ENCODE data around the gene TRIM42.

Gene TRIM42

GRCh38 chr3:140710711-140711389 is 33.0 kb downstream of the TRIM42 start:
- DNase-seq: no peak

- no peak for DNase-seq
Observed at GRCh38 chr3:140711390-140712035, 33.6 kb downstream of the TRIM42 start.

- no peak for DNase-seq
Observed at GRCh38 chr3:140712301-140712700, 34.4 kb downstream of the TRIM42 start.

- no peak for DNase-seq
Observed at GRCh38 chr3:140715035-140715434, 37.2 kb downstream of the TRIM42 start.

DNA sequence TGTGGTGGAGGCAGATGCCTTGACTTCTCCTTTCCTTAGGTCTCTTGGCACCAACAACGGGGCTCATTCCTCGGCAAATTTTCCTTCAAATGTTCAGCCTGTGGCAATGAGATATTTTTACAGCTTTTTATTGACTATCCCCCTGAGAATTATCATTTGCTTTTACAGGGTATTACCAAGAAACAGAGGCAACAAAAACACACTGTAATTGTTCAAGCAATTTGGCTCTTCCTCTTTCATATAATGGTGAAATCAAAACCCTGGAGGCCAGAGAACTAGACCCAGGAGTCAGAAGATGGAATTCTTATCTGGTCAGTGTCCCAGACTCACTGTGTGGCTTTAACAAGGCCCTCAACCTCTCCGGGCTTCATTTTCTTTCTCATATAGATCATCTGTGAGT is 40.1 kb downstream of the TRIM42 start:
- peak; percentile 2 for DNase-seq

GRCh38 chr3:140719841-140720614 is 42.2 kb downstream of the TRIM42 start:
- no peak for DNase-seq

GRCh38 chr3:140723576-140723975 is 45.7 kb downstream of the TRIM42 start:
- no peak for DNase-seq

DNA sequence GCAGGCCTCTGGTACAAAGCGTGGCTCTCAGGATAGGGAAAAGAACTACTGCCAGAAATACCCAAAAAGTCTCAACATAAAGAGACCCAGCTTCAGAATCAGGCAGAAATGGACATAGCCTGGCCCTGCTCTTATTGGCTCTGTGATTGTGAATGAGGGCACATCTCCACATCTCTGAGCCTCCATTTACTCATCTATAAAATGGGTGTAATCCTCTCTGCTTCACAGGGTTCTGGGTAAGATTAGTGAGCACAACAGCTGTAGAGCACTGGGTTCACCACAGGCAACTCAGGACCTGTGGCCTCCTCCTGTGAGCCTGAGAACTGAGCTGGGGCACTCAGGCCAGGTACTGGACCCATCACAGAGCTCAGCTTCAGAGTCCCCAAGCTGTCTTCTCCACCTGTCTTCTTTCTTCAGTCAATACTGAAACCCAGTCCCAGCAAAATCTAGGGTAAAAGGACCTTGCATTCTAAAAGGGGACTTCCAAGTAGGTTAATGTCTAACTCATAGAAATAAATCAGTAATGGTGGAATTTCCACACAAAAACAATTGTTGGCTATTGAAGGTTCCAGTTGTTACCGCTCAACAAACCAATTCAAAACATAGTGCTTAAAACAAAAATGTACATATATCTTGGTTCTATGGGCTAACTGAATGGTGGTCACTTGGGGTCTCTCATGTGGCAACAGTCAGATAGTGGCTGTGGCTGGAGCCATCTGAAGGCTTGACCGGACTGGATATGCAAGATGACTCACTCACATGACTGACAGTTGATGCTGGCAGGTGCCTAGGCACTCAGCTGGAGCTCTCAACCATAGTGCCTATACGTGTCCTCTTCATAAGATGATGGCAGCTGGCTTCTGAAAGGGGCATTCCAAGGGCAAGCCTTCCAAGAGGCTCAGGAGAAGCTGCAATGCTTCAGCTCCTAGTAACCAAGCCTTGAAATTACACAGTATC is 47.3 kb downstream of the TRIM42 start:
- no peak for DNase-seq

- no peak for DNase-seq
Observed at GRCh38 chr3:140726066-140726465, 48.2 kb downstream of the TRIM42 start.

- peak; percentile 11 for DNase-seq
Observed at GRCh38 chr3:140727886-140728285, 50.0 kb downstream of the TRIM42 start.

GRCh38 chr3:140731440-140732119 is 53.7 kb downstream of the TRIM42 start:
- no peak for DNase-seq

- no peak for DNase-seq
Observed at GRCh38 chr3:140733623-140734022, 55.8 kb downstream of the TRIM42 start.

- DNase-seq: peak; percentile 37
Observed at GRCh38 chr3:140736863-140737460, 59.1 kb downstream of the TRIM42 start.

GRCh38 chr3:140742116-140742515 is 64.3 kb downstream of the TRIM42 start:
- no peak for DNase-seq

- DNase-seq: no peak
Observed at GRCh38 chr3:140748171-140748570, 70.3 kb downstream of the TRIM42 start.

GRCh38 chr3:140748903-140749302 is 71.0 kb downstream of the TRIM42 start:
- no peak for DNase-seq
